Measurements from ENCODE around the gene TDP1.

DNA sequence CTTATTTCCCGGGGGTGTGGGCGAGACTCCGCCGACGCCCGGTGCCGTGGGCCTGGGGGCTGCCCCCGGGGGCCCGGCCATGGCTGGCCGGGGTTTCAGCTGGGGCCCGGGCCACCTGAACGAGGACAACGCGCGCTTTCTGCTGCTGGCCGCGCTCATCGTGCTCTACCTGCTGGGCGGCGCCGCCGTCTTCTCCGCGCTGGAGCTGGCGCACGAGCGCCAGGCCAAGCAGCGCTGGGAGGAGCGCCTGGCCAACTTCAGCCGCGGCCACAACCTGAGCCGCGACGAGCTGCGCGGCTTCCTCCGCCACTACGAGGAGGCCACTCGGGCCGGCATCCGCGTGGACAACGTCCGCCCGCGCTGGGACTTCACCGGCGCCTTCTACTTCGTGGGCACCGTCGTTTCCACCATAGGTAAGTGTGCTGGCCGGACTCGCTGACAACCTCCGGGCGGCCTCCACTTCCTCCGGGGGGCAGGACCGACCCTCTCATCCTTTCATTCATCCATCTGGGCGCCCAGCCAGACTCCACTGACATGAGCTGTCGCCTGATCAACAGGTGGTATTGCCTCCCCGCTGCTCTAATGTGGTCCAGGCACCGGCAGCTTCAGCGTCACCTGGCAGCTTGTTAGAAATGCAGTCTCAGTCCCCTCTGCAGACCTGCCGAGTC lies 106.5 kb downstream of the TDP1 start:
- TF ChIP-seq, protein P1, sequence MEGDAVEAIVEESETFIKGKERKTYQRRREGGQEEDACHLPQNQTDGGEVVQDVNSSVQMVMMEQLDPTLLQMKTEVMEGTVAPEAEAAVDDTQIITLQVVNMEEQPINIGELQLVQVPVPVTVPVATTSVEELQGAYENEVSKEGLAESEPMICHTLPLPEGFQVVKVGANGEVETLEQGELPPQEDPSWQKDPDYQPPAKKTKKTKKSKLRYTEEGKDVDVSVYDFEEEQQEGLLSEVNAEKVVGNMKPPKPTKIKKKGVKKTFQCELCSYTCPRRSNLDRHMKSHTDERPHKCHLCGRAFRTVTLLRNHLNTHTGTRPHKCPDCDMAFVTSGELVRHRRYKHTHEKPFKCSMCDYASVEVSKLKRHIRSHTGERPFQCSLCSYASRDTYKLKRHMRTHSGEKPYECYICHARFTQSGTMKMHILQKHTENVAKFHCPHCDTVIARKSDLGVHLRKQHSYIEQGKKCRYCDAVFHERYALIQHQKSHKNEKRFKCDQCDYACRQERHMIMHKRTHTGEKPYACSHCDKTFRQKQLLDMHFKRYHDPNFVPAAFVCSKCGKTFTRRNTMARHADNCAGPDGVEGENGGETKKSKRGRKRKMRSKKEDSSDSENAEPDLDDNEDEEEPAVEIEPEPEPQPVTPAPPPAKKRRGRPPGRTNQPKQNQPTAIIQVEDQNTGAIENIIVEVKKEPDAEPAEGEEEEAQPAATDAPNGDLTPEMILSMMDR (IDR thresholded peaks at IDR 0.05; ENCODE audit: low read depth, low read length) = no peak
- TF ChIP-seq, protein P2, sequence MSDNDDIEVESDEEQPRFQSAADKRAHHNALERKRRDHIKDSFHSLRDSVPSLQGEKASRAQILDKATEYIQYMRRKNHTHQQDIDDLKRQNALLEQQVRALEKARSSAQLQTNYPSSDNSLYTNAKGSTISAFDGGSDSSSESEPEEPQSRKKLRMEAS (IDR thresholded peaks at IDR 0.05; ENCODE audit: low read depth, low read length) = no peak
- TF ChIP-seq POLR2A (IDR thresholded peaks at IDR 0.05; ENCODE audit: extremely low read depth, insufficient read length) (no peak), MYC (IDR thresholded peaks at IDR 0.05; ENCODE audit: low read depth, low read length) (no peak)

All from NB4 (cell line).